GM12873 (cell line): ENCODE data around the gene TIAM2.

Experiments
- CTCF ChIP-seq: IDR thresholded peaks from 2 replicates; pipeline ENCODE4 v1.5.1; 2012; ENCODE audit warnings: low read depth, mild to moderate bottlenecking, moderate library complexity, low read length, control low read depth; ENCODE audit not compliant: insufficient read depth; ENCODE audit errors: missing control alignments

TIAM2 gene

GRCh38 chr6:155272353-155273232 lies 277.5 kb downstream of the TIAM2 start:
- TF ChIP-seq CTCF, result no peak

GRCh38 chr6:155273431-155273830 lies 278.3 kb downstream of the TIAM2 start:
- no peak for TF ChIP-seq CTCF

DNA sequence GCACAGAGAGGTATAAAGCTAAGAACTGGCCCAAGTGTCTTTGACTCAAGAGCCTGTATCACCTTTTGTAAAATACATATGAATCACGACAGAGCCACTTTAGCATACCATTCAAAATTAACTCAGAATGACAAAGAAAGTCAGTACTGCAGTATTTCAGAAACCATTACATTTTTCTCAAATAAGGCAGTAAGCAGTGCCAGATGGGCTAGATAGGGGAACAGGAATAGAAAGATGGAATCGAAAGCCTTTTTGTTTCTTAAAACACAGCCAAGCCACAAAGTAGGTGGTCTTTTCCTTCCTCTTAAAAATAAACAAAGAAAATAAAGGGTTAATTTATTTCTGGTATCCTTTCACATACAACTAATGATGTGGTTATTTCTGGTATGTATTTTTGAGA lies 279.0 kb downstream of the TIAM2 start:
- TF ChIP-seq CTCF, result no peak

DNA sequence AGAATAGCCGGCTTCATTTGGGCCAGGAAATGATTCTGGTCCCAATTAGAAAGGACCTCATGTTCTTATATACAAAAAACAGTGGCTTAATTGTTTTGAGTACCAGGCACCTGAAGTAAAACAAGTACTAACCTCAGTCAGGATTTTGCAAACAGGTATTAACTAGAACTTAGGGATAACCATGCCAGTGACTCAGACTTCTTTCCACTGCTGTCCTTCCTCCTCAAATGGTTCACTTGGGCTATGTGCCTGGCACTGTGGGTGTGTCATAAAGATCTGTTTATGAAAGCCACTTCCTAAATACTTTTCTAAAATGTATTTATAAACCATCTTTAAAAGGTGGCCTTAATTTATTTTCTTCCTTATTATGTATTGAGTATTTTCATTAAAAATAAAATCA lies 279.4 kb downstream of the TIAM2 start:
- no peak for TF ChIP-seq CTCF

GRCh38 chr6:155275808-155276480 lies 280.8 kb downstream of the TIAM2 start:
- TF ChIP-seq CTCF, result no peak

DNA sequence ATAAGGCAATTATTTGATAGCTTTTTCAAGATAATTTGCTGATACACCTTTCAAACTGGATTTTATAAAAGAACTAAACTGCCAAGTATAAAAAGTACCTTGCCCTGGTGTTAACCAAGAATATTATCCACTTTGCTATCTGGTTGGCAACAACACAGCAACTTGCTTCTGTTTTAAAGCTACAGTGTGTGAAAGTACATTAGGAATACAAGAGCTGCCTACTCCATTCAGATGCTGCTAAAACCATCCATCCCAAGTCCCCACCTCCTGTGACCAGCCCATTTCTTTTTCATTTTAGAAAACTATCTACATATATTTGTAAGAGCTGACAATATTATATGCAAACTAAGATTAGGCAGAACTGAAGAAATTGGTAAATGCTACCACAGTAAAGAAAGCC lies 281.5 kb downstream of the TIAM2 start:
- TF ChIP-seq CTCF, result no peak

- no peak for TF ChIP-seq CTCF
Observed at GRCh38 chr6:155278319-155279049, 283.4 kb downstream of the TIAM2 start.
